ENCODE measurements around the gene TSPAN15.

TSPAN15 gene

GRCh38 chr10:69465457-69466157 is 14.3 kb downstream of the TSPAN15 start:
- no peak for DNase-seq (ENCODE audit: low read depth)
- no peak for TF ChIP-seq CTCF (IDR thresholded peaks at IDR 0.05; ENCODE audit: control insufficient read depth, extremely low read depth, insufficient read depth)
- no peak overlapping the region for H3K4me3 ChIP-seq (ENCODE audit: low read depth, low read length)

- TF ChIP-seq CTCF (IDR thresholded peaks at IDR 0.05; ENCODE audit: control insufficient read depth, extremely low read depth, insufficient read depth), result no peak
- no peak for DNase-seq (ENCODE audit: low read depth)
- no peak overlapping the region for H3K4me3 ChIP-seq (ENCODE audit: low read depth, low read length)
Observed at GRCh38 chr10:69466158-69466490, 14.9 kb downstream of the TSPAN15 start.

DNA sequence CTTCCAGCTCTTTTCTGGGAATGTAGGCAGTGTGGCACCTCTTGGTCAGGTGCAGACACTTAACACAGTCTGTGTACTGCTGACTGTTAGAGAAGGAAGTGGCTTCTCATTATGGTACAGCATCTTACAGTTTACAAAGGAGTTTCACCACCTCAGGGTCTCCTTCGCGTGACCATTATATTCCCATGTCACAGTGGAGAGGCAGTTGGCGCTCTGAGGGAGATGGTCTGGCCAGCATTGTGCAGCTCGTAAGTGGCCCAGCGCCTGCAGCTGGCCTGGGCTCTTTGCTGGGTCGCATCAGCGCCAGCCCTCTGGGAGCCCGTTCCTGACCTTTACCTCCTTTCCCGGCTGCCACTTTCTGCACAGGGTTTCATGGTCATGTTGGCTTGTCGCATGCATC is 15.4 kb downstream of the TSPAN15 start:
- TF ChIP-seq CTCF (IDR thresholded peaks at IDR 0.05; ENCODE audit: control insufficient read depth, extremely low read depth, insufficient read depth), result no peak
- H3K4me3 ChIP-seq (ENCODE audit: low read depth, low read length), result no peak overlapping the region
- DNase-seq (ENCODE audit: low read depth), result no peak

GRCh38 chr10:69467928-69468750 is 16.9 kb downstream of the TSPAN15 start:
- TF ChIP-seq CTCF (IDR thresholded peaks at IDR 0.05; ENCODE audit: control insufficient read depth, extremely low read depth, insufficient read depth), result no peak
- DNase-seq (ENCODE audit: low read depth), result no peak
- H3K4me3 ChIP-seq (ENCODE audit: low read depth, low read length), result no peak overlapping the region

GRCh38 chr10:69468751-69469089 is 17.5 kb downstream of the TSPAN15 start:
- H3K4me3 ChIP-seq (ENCODE audit: low read depth, low read length), result no peak overlapping the region
- TF ChIP-seq CTCF (IDR thresholded peaks at IDR 0.05; ENCODE audit: control insufficient read depth, extremely low read depth, insufficient read depth), result no peak
- DNase-seq (ENCODE audit: low read depth), result no peak

GRCh38 chr10:69469976-69470375 is 18.7 kb downstream of the TSPAN15 start:
- no peak overlapping the region for H3K4me3 ChIP-seq (ENCODE audit: low read depth, low read length)
- no peak for DNase-seq (ENCODE audit: low read depth)
- TF ChIP-seq CTCF (IDR thresholded peaks at IDR 0.05; ENCODE audit: control insufficient read depth, extremely low read depth, insufficient read depth), result no peak
